GM19452 (cell line): ENCODE results near the gene DEFB113.

Experiments used
- ATAC-seq: cut with Tn5 transposase; IDR thresholded peaks from one replicate; pipeline ENCODE4 v1.9.1; 2021; ENCODE audit not compliant: unreplicated experiment

The DEFB113 gene

DNA sequence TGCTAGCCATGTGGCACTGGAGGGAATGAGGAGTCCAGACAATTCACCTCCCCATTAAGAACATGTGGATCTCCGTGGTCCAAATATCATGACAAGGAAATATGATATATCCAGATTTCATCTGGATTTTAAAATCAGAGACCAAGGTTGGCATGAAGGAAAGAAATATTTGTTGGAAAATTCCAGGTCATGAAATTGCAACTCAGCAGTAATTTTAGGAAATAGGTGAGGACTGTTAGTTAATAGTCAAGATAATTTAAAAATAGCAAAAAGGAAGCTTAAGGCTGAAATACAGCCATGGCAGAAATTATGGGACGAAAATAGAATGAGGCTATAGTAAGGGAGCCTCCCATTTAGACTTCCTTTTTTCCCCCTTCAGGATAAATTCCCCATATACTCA lies 32.4 kb downstream of the DEFB113 start:
- no peak for ATAC-seq

DNA sequence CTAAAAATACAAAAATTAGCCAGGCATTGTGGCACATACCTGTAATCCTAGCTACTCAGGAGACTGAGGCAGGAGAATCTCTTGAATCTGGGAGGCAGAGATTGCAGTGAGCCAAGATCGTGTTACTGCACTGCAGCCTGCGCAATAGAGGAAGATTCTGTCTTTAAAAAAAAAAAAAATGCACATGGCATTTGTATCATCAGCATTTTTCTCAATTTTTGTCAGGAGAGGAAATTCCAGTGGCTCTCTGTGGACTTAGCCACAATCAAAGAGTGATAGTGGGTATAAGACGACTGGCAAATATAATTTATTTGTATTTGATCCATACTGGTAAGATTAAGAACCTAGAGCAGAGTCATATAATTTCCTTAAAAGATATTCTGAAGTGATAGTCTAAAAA lies 34.0 kb downstream of the DEFB113 start:
- no peak for ATAC-seq

DNA sequence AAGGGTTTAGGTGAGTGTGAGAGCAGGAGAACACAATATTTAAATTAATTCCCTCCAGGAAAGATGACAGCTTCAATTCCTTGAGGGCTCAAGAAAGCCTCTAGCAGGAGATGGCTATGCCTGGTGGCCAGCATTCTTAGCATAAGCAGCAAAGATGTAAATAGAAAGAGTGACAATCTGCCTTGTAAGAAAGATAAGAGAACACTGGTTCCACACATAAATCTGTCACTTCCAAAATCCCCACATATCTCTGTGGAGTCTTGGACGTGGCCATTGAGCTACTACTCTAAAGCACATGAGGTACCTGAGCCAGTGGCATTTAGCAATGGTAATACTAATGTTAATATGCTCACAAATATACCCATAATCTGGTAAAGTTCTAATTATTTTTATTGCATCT lies 34.7 kb downstream of the DEFB113 start:
- no peak for ATAC-seq

DNA sequence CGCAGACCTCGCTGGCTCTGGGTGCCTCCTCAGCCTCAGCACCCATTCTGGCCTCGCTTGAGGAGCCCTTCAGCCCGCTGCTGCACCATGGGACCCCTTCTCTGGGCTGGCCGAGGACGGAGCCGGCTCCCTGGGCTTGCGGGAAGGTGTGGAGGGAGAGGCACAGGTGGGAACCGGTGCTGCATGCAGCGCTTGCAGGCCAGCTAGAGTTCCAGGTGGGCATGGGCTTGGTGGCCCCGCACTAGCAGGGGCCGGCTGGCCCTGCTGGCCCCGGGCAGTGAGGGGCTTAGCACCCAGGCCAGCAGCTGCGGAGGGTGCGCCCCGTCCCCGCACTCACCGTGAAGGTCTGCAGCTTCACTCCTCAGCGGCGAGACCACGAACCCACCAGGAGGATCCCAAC lies 35.9 kb downstream of the DEFB113 start:
- no peak for ATAC-seq

DNA sequence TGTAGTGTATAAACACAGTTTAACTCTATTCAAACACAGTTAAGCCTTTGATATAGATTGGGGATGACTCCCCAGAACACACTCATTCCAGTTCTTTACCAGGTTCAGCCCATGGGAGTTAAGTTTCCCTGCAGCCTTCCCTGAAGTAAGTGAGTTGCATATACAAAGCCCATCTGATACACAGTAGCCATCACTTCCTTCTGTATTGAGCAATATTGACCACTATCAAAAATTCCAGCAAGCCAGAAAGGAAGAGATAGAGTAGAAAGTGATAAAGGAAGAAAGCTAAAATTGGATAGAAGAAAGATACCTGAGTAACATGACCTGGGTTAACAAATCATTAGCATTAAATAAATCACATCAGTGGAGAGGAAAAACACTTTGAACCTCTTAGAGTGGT lies 40.1 kb downstream of the DEFB113 start:
- no peak for ATAC-seq

DNA sequence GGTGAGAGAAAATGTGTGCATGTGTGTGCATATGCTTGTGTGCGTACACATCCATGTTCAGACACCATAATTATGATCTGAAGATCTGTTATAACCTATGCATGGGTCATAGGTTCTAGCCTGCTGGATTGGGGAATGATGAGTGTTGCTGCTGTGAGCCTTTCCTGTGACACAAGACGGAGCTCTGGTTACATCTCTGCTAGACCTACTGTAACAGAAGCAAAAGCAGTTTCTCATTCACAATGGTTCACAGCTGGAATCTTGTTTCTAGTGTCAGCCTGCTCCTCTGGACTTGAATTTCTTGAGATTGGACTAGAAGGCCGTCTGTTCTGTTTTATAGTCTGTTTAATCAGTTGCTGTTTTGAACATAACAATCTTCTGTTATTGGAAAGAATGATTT lies 45.6 kb downstream of the DEFB113 start:
- no peak for ATAC-seq

DNA sequence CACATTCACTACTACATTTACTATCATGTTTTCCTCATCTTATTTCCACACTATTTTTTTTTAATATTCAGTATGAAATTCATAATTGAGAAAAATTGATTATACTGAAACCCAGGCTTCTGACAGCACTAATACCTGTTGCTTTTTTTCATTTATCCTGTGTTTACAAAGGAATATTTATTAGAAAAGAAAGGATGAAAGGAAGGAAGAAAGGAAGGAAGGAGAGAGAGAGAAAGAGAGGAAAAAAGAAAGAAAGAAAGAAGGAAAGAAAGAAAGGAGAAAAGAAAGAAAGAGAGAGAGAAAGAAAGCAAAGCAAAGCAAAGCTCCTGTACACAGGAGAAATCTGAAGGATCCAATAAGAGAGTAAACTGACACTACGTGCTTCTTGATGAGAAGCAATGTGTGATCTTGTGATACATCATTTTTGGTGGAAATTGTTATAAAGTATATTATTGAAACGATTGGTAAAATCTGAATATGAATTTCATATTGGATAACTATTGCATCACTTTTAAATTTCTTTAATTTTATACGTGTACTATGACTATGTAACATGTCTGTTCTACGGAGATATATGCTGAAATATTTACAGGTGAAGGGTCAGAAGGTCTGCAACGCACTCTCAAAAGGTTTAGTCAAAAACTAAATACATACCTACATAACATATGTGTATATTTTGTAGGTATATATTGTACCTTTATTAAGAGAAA lies 49.3 kb downstream of the DEFB113 start:
- no peak for ATAC-seq

DNA sequence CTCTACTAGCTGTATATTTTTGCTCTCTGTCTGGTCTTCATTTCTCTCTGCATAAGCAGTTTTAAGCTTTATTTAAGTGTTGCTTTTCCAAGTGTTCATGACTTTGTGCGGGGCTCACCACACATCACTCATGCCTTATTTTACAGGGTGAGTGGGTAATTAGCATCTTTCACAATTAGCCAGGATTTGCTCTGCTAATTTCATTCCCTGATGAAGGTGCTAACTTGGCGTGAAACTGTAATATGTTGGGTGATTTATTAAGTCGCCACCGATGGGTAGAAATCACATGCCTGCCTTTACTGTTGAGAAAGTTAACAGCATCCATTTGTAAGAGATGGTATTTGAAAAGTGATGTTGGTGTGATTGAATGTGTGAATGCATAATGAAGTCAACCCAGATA lies 50.2 kb downstream of the DEFB113 start:
- no peak for ATAC-seq

DNA sequence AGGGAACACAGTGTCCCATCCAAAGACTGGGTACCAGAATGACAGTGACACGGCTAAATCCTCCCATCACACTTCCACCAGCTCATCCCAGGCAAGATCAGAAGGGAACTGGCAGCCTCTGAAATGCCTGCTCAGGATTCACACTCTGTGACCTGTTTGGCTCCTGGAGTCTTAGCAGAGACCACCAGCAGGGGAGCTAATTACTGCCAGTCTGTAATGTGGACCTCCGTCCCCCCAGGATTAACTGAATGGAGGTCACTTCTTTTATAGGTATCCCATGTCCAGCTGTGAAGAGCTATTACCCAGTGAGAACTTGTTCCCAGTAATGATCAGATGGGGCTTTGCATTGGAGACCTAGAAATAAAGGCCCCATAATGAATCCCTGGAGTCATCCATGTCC lies 50.6 kb downstream of the DEFB113 start:
- ATAC-seq = no peak
